Hepatocyte (in vitro differentiated cells): ENCODE measurements around the gene RNASE4. TPM values are rescaled to one million over a fixed set of nuclear protein-coding genes. Genes with fewer than 3 reads are reported as not detected.

Experiments used
- DNase-seq: peaks from one replicate; pipeline ENCODE4 v3.0.0-alpha.2; 2016; ENCODE audit warnings: low spot score
- H2AFZ ChIP-seq: fragments of 200-600 bp; sonication (generic); 2 replicates; pipeline ENCODE4 v1.6.0; 2016; ENCODE audit warnings: antibody characterized with exemption, mild to moderate bottlenecking
- H3K27ac ChIP-seq: fragments of 200-600 bp; sonication (generic); 2 replicates; pipeline ENCODE4 v1.5.1; 2016; ENCODE audit warnings: mild to moderate bottlenecking
- H3K27me3 ChIP-seq: fragments of 200-600 bp; sonication (generic); 2 replicates; pipeline ENCODE4 v1.6.1; 2016
- H3K36me3 ChIP-seq: fragments of 200-600 bp; sonication (generic); replicated peaks from 2 replicates; pipeline ENCODE4 v1.5.1; 2016; ENCODE audit warnings: low read depth; ENCODE audit not compliant: insufficient read depth
- H3K4me1 ChIP-seq: fragments of 200-600 bp; sonication (generic); 2 replicates; pipeline ENCODE4 v1.5.1; 2016; ENCODE audit warnings: mild to moderate bottlenecking, moderate library complexity; ENCODE audit not compliant: insufficient read depth
- H3K4me2 ChIP-seq: fragments of 200-600 bp; sonication (generic); 2 replicates; pipeline ENCODE4 v1.6.0; 2016
- H3K4me3 ChIP-seq: fragments of 200-600 bp; sonication (generic); 2 replicates; pipeline ENCODE4 v1.5.1; 2016; ENCODE audit warnings: mild to moderate bottlenecking
- H3K79me2 ChIP-seq: fragments of 200-600 bp; sonication (generic); 2 replicates; pipeline ENCODE4 v1.6.0; 2017; ENCODE audit warnings: mild to moderate bottlenecking
- H3K9me2 ChIP-seq: fragments of 200-600 bp; sonication (generic); replicated peaks from 2 replicates; pipeline ENCODE4 v1.6.0; 2017; ENCODE audit warnings: mild to moderate bottlenecking; ENCODE audit not compliant: insufficient read depth
- H3K9me3 ChIP-seq: fragments of 200-600 bp; sonication (generic); 2 replicates; pipeline ENCODE4 v1.5.1; 2016; ENCODE audit warnings: low read depth, mild to moderate bottlenecking
- H4K20me1 ChIP-seq: fragments of 200-600 bp; sonication (generic); 2 replicates; pipeline ENCODE4 v1.6.0; 2016; ENCODE audit warnings: mild to moderate bottlenecking; ENCODE audit not compliant: insufficient read depth, poor library complexity, severe bottlenecking
- EZH2 ChIP-seq: fragments of 200-600 bp; sonication (generic); IDR thresholded peaks from 2 replicates; pipeline ENCODE4 v1.6.1; 2016; ENCODE audit warnings: antibody characterized with exemption, mild to moderate bottlenecking, borderline replicate concordance
- EZH2phosphoT487 ChIP-seq: fragments of 200-600 bp; sonication (generic); IDR thresholded peaks from one replicate; pipeline ENCODE4 v1.6.1; 2018; ENCODE audit warnings: antibody characterized with exemption, mild to moderate bottlenecking, low read depth, moderate library complexity; ENCODE audit not compliant: unreplicated experiment, severe bottlenecking
- WGBS: methylation state at CpG from one replicate; pipeline ENCODE4 v1.1.6; 2016; ENCODE audit warnings: low lambda C conversion rate; ENCODE audit errors: missing lambda C conversion rate; 5-methylcytosine and 5-hydroxymethylcytosine counted together
- polyA plus RNA-seq: library from polyadenylated mRNA; unstranded; fragments of >200 nt; fragmentation: Nextera tagmentation; extraction: Ambion mirVana; gene quantifications from 2 replicates; pipeline ENCODE4 v1.2.1, GENCODE V29; 2016
- total RNA-seq: library from RNA; depleted of rRNA; stranded (reverse); fragments of >200 nt; gene quantifications from 2 replicates; pipeline ENCODE4 v1.2.3, GENCODE V29; 2014
- TF ChIP-seq, protein P1 (sequence below): fragments of 200-600 bp; sonication (generic); IDR thresholded peaks from 2 replicates; pipeline ENCODE4 v1.5.1; 2016; ENCODE audit warnings: antibody characterized with exemption, mild to moderate bottlenecking; ENCODE audit not compliant: poor library complexity

RNASE4 gene
- total and polyA plus RNA-seq, 2 experiments from 2014 or later: 44.5 to 96.2 TPM

DNA sequence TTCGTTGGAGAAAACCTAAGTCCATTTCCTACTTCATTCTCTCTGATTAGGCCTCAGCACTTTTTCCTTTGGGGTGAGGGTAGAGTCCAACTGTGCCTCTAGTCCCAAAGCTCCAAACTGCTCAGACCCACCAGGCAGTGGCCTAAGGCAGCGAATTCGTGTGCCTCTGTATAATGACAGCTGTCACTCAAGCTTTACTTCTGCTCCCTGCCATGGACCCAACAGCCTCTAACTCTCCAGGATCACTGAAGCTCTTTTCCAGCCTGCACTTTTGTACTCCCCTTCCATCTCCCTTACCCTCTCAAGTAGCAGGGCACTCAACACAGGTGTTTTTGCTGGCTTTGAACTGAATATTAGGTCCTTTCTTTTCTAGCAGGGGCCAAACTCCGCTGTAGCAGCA is 28.1 kb upstream of the RNASE4 start:
- TF ChIP-seq EZH2phosphoT487: no peak
- TF ChIP-seq, protein P1, sequence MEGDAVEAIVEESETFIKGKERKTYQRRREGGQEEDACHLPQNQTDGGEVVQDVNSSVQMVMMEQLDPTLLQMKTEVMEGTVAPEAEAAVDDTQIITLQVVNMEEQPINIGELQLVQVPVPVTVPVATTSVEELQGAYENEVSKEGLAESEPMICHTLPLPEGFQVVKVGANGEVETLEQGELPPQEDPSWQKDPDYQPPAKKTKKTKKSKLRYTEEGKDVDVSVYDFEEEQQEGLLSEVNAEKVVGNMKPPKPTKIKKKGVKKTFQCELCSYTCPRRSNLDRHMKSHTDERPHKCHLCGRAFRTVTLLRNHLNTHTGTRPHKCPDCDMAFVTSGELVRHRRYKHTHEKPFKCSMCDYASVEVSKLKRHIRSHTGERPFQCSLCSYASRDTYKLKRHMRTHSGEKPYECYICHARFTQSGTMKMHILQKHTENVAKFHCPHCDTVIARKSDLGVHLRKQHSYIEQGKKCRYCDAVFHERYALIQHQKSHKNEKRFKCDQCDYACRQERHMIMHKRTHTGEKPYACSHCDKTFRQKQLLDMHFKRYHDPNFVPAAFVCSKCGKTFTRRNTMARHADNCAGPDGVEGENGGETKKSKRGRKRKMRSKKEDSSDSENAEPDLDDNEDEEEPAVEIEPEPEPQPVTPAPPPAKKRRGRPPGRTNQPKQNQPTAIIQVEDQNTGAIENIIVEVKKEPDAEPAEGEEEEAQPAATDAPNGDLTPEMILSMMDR: no peak
- no peak for TF ChIP-seq EZH2
- Histone ChIP-seq H3K4me3 (no peak overlapping the region), H3K9me3 (no peaks in the 10 kb centered on the region), H3K4me1 (no peaks in the 10 kb centered on the region), H4K20me1 (no peaks in the 10 kb centered on the region), H3K27ac (no peak overlapping the region), H3K79me2 (no peaks in the 10 kb centered on the region), H3K4me2 (no peak overlapping the region), H3K9me2 (no peaks in the 10 kb centered on the region), H2AFZ (no peak overlapping the region), H3K36me3 (no peaks in the 10 kb centered on the region), H3K27me3 (peaks cover 51% of the 10 kb centered on the region)
- no peak for DNase-seq
- WGBS: 90% methylated on average over 4 of the region's 4 CpGs

- peak; percentile 70 for DNase-seq
- no peaks in the 10 kb centered on the region for H3K36me3 ChIP-seq
- peak overlapping the region; percentile 24 for H3K4me2 ChIP-seq
- H3K9me2 ChIP-seq: no peaks in the 10 kb centered on the region
- no peaks in the 10 kb centered on the region for H4K20me1 ChIP-seq
- H3K27me3 ChIP-seq: peaks cover 47% of the 10 kb centered on the region
- no peak overlapping the region for H3K27ac ChIP-seq
- H3K79me2 ChIP-seq: no peaks in the 10 kb centered on the region
- H3K4me3 ChIP-seq: no peak overlapping the region
- H3K4me1 ChIP-seq: no peaks in the 10 kb centered on the region
- no peak for TF ChIP-seq EZH2phosphoT487
- no peak for TF ChIP-seq EZH2
- TF ChIP-seq, protein P1: peak; percentile 38
- no peaks in the 10 kb centered on the region for H3K9me3 ChIP-seq
- no peak overlapping the region for H2AFZ ChIP-seq
- 22% methylated on average over 28 of the region's 28 CpGs for WGBS
Measured at GRCh38 chr14:20657216-20658211, 26.8 kb upstream of the RNASE4 start.

- no peaks in the 10 kb centered on the region for H3K79me2 ChIP-seq
- no peaks in the 10 kb centered on the region for H3K36me3 ChIP-seq
- H3K9me2 ChIP-seq: no peaks in the 10 kb centered on the region
- no peak overlapping the region for H3K4me2 ChIP-seq
- TF ChIP-seq, protein P1: no peak
- no peaks in the 10 kb centered on the region for H3K9me3 ChIP-seq
- no peaks in the 10 kb centered on the region for H4K20me1 ChIP-seq
- H3K27ac ChIP-seq: no peak overlapping the region
- H3K4me1 ChIP-seq: no peaks in the 10 kb centered on the region
- no peak for DNase-seq
- WGBS: 85% methylated on average over 3 of the region's 3 CpGs
- H2AFZ ChIP-seq: no peak overlapping the region
- no peak overlapping the region for H3K4me3 ChIP-seq
- peaks cover 45% of the 10 kb centered on the region for H3K27me3 ChIP-seq
Measured at GRCh38 chr14:20658246-20658645, 26.1 kb upstream of the RNASE4 start.
